Fibroblast of mammary gland (primary cell): ENCODE measurements around the gene MRPL27.
"Not testable (repeated sequence)": the region's sequence is repeated elsewhere in the genome, so short reads cannot be mapped to it uniquely, and the experiment has no call there.

Experiments
- DNase-seq: peaks from one replicate; pipeline ENCODE4 v3.0.0-alpha.2; 2010; ENCODE audit warnings: low read depth
- H3K4me3 ChIP-seq: 2 replicates; pipeline ENCODE4 v1.5.1; 2011; ENCODE audit warnings: low read depth, mild to moderate bottlenecking, low read length, moderate library complexity; ENCODE audit not compliant: control insufficient read depth
- CTCF ChIP-seq: conservative IDR thresholded peaks from 2 replicates; pipeline ENCODE4 v1.5.1; 2011; ENCODE audit warnings: low read depth, low read length, inconsistent platforms; ENCODE audit not compliant: control insufficient read depth, insufficient read depth

MRPL27 gene

GRCh38 chr17:50372758-50373556 lies at the start of gene MRPL27, which contains the start of gene EME1:
TSS of gene MRPL27 (minus strand) at chr17:50373184. CDS start at chr17:50373170, 14 bp downstream.
TSS of gene EME1 (plus strand) at chr17:50373229. CDS start at chr17:50375209, 1,980 bp downstream.
- peak; percentile 83 for DNase-seq
- H3K4me3 ChIP-seq, result peak within 1 kb of the TSS; percentile 99
- TF ChIP-seq CTCF, result no peak

GRCh38 chr17:50422738-50423137 lies 49.8 kb upstream of the MRPL27 start:
- no peak overlapping the region for H3K4me3 ChIP-seq
- no peak for DNase-seq
- TF ChIP-seq CTCF, result no peak

GRCh38 chr17:50421308-50422051 lies 48.5 kb upstream of the MRPL27 start:
- TF ChIP-seq CTCF, result no peak
- no peak overlapping the region for H3K4me3 ChIP-seq
- DNase-seq, result no peak

- no peak overlapping the region for H3K4me3 ChIP-seq
- DNase-seq, result peak; percentile 43
- TF ChIP-seq CTCF, result no peak
These were observed 47.6 kb upstream of the MRPL27 start for GRCh38 chr17:50420419-50421112.

- DNase-seq, H3K4me3 ChIP-seq: not testable (repeated sequence)
These were observed 46.6 kb upstream of the MRPL27 start for GRCh38 chr17:50419577-50419976.

GRCh38 chr17:50414808-50415207 lies 41.8 kb upstream of the MRPL27 start:
- DNase-seq, result no peak
- no peak for TF ChIP-seq CTCF

More at GRCh38 chr17:50414808-50415207, 41.8 kb upstream of the MRPL27 start:
- no peak overlapping the region for H3K4me3 ChIP-seq
